ENCODE data around the gene ZNF575.

Gene ZNF575

GRCh38 chr19:43532962-43533545 is at the start of gene ZNF575:
Gene ZNF575 (plus strand): TSS chr19:43533188. CDS start chr19:43534423, 1,235 bp downstream.
- peak; percentile 91 for DNase-seq (ENCODE audit: extremely low read depth, low read depth)
- no peak for TF ChIP-seq CTCF (IDR thresholded peaks at IDR 0.05; ENCODE audit: low read depth, low read length)

GRCh38 chr19:43483281-43483680 is 49.7 kb upstream of the ZNF575 start:
- DNase-seq (ENCODE audit: extremely low read depth, low read depth), result no peak
- TF ChIP-seq CTCF (IDR thresholded peaks at IDR 0.05; ENCODE audit: low read depth, low read length), result no peak

- TF ChIP-seq CTCF (IDR thresholded peaks at IDR 0.05; ENCODE audit: low read depth, low read length), result no peak
- DNase-seq (ENCODE audit: extremely low read depth, low read depth), result no peak
Observed at GRCh38 chr19:43485951-43486350, 47.0 kb upstream of the ZNF575 start.

- no peak for DNase-seq (ENCODE audit: extremely low read depth, low read depth)
- no peak for TF ChIP-seq CTCF (IDR thresholded peaks at IDR 0.05; ENCODE audit: low read depth, low read length)
Observed at GRCh38 chr19:43486412-43486811, 46.6 kb upstream of the ZNF575 start.

- DNase-seq (ENCODE audit: extremely low read depth, low read depth), result no peak
- no peak for TF ChIP-seq CTCF (IDR thresholded peaks at IDR 0.05; ENCODE audit: low read depth, low read length)
Observed at GRCh38 chr19:43488179-43488578, 44.8 kb upstream of the ZNF575 start.

- no peak for TF ChIP-seq CTCF (IDR thresholded peaks at IDR 0.05; ENCODE audit: low read depth, low read length)
- no peak for DNase-seq (ENCODE audit: extremely low read depth, low read depth)
Observed at GRCh38 chr19:43489310-43489709, 43.7 kb upstream of the ZNF575 start.

- TF ChIP-seq CTCF (IDR thresholded peaks at IDR 0.05; ENCODE audit: low read depth, low read length), result no peak
- no peak for DNase-seq (ENCODE audit: extremely low read depth, low read depth)
Observed at GRCh38 chr19:43489979-43490599, 42.9 kb upstream of the ZNF575 start.
